Measurements from ENCODE around the gene ZRANB1.
"Not testable (repeated sequence)": the region's sequence is repeated elsewhere in the genome, so short reads cannot be mapped to it uniquely, and the experiment has no call there.

ZRANB1 gene

GRCh38 chr10:124963866-124964720 lies 22.2 kb downstream of the ZRANB1 start:
- no peak for DNase-seq (ENCODE audit: low spot score)

- DNase-seq (ENCODE audit: low spot score), result no peak
These were observed 24.1 kb downstream of the ZRANB1 start for GRCh38 chr10:124966008-124966407.

GRCh38 chr10:124967255-124967654 lies 25.3 kb downstream of the ZRANB1 start:
- no peak for DNase-seq (ENCODE audit: low spot score)

GRCh38 chr10:124971276-124971675 lies 29.4 kb downstream of the ZRANB1 start:
- no peak for DNase-seq (ENCODE audit: low spot score)

GRCh38 chr10:124972637-124973036 lies 30.7 kb downstream of the ZRANB1 start:
- DNase-seq (ENCODE audit: low spot score), result no peak

- DNase-seq (ENCODE audit: low spot score), result no peak
These were observed 32.2 kb downstream of the ZRANB1 start for GRCh38 chr10:124974131-124974530.

GRCh38 chr10:124975977-124976514 lies 34.1 kb downstream of the ZRANB1 start:
- DNase-seq (ENCODE audit: low spot score), result no peak

GRCh38 chr10:124977161-124977560 lies 35.2 kb downstream of the ZRANB1 start:
- DNase-seq (ENCODE audit: low spot score), result no peak

GRCh38 chr10:124977648-124978375 lies 35.9 kb downstream of the ZRANB1 start:
- no peak for DNase-seq (ENCODE audit: low spot score)

- DNase-seq (ENCODE audit: low spot score), result no peak
These were observed 36.4 kb downstream of the ZRANB1 start for GRCh38 chr10:124978376-124978725.

- no peak for DNase-seq (ENCODE audit: low spot score)
These were observed 41.4 kb downstream of the ZRANB1 start for GRCh38 chr10:124983321-124983720.

- DNase-seq (ENCODE audit: low spot score), result no peak
These were observed 42.5 kb downstream of the ZRANB1 start for GRCh38 chr10:124984376-124984775.

- no peak for DNase-seq (ENCODE audit: low spot score)
These were observed 43.2 kb downstream of the ZRANB1 start for GRCh38 chr10:124985162-124985561.

- no peak for DNase-seq (ENCODE audit: low spot score)
These were observed 45.9 kb downstream of the ZRANB1 start for GRCh38 chr10:124987788-124988187.

GRCh38 chr10:124988753-124989152 lies 46.8 kb downstream of the ZRANB1 start:
- not testable (repeated sequence) for DNase-seq (ENCODE audit: low spot score)

- no peak for DNase-seq (ENCODE audit: low spot score)
These were observed 47.6 kb downstream of the ZRANB1 start for GRCh38 chr10:124989526-124989925.

- no peak for DNase-seq (ENCODE audit: low spot score)
These were observed 49.0 kb downstream of the ZRANB1 start for GRCh38 chr10:124990671-124991625.

- DNase-seq (ENCODE audit: low spot score), result no peak
These were observed 49.9 kb downstream of the ZRANB1 start for GRCh38 chr10:124991835-124992234.

GRCh38 chr10:124992462-124993344 lies 50.8 kb downstream of the ZRANB1 start:
- DNase-seq (ENCODE audit: low spot score), result no peak

GRCh38 chr10:124993345-124993708 lies 51.4 kb downstream of the ZRANB1 start:
- no peak for DNase-seq (ENCODE audit: low spot score)

Data from CD4-positive, alpha-beta T cell treated with Interleukin-6 at 100 ng/mL for 8 hours (primary cell).